ENCODE measurements around the gene ITGA11. TPM values are rescaled to one million over a fixed set of nuclear protein-coding genes. Genes with fewer than 3 reads are reported as not detected.

ITGA11 gene
- total and polyA plus RNA-seq, 2 donors from 2014 or later, result 3.4 to 11.1 TPM

- no peak overlapping the region for H3K4me3 ChIP-seq (ENCODE audit: low read length in 3 of 3)
- no peak overlapping the region for H3K27ac ChIP-seq (ENCODE audit: low read depth in 2 of 2, low read length in 2 of 2)
- TF ChIP-seq CTCF (IDR thresholded peaks at IDR 0.05; ENCODE audit: borderline replicate concordance, extremely low read depth, insufficient read depth), result peak; percentile 20
- FAIRE-seq, result no peak
- H3K9ac ChIP-seq (ENCODE audit: low read length in 3 of 3), result no peak overlapping the region
- peak in 2 of 5 donors; percentile 12 to 57 for DNase-seq
- intact Hi-C loops (cut with DNase I), result no loop called here
- H3K4me1 ChIP-seq (ENCODE audit: control insufficient read depth in 2 of 3, insufficient read depth in 2 of 3, low read depth in 1 of 3, low read length in 3 of 3), result no peaks in the 10 kb centered on the region
- no peaks in the 10 kb centered on the region for H3K27me3 ChIP-seq (ENCODE audit: control insufficient read depth, insufficient read depth, low read length)
- no peaks in the 10 kb centered on the region for H3K36me3 ChIP-seq (ENCODE audit: control insufficient read depth in 2 of 3, insufficient read depth in 3 of 3, low read length in 3 of 3)
- H3K9me3 ChIP-seq (ENCODE audit: control insufficient read depth in 2 of 3, insufficient read depth in 1 of 3, low read length in 3 of 3), result no peaks in the 10 kb centered on the region
These were observed 59.6 kb downstream of the ITGA11 start for GRCh38 chr15:68372291-68372811.

- DNase-seq (no peak), FAIRE-seq (no peak)
- no peak overlapping the region for H3K9ac ChIP-seq (ENCODE audit: low read length in 3 of 3)
- H3K36me3 ChIP-seq (ENCODE audit: control insufficient read depth in 2 of 3, insufficient read depth in 3 of 3, low read length in 3 of 3), result no peaks in the 10 kb centered on the region
- no peaks in the 10 kb centered on the region for H3K9me3 ChIP-seq (ENCODE audit: control insufficient read depth in 2 of 3, insufficient read depth in 1 of 3, low read length in 3 of 3)
- H3K4me3 ChIP-seq (ENCODE audit: low read length in 3 of 3), result no peak overlapping the region
- no peak overlapping the region for H3K27ac ChIP-seq (ENCODE audit: low read depth in 2 of 2, low read length in 2 of 2)
- no peaks in the 10 kb centered on the region for H3K27me3 ChIP-seq (ENCODE audit: control insufficient read depth, insufficient read depth, low read length)
- no peaks in the 10 kb centered on the region for H3K4me1 ChIP-seq (ENCODE audit: control insufficient read depth in 2 of 3, insufficient read depth in 2 of 3, low read depth in 1 of 3, low read length in 3 of 3)
- intact Hi-C loops (cut with DNase I), result no loop called here
- no peak for TF ChIP-seq CTCF (IDR thresholded peaks at IDR 0.05; ENCODE audit: borderline replicate concordance, extremely low read depth, insufficient read depth)
These were observed 60.1 kb downstream of the ITGA11 start for GRCh38 chr15:68371851-68372250.

- no peak for DNase-seq
- no peaks in the 10 kb centered on the region for H3K9me3 ChIP-seq (ENCODE audit: control insufficient read depth in 2 of 3, insufficient read depth in 1 of 3, low read length in 3 of 3)
- no peak for TF ChIP-seq CTCF (IDR thresholded peaks at IDR 0.05; ENCODE audit: borderline replicate concordance, extremely low read depth, insufficient read depth)
These were observed 60.8 kb downstream of the ITGA11 start for GRCh38 chr15:68371160-68371559.

GRCh38 chr15:68370768-68371151, 61.2 kb downstream of the ITGA11 start:
- H3K27ac ChIP-seq (ENCODE audit: low read depth in 2 of 2, low read length in 2 of 2), result no peak overlapping the region
- DNase-seq, result peak in 1 of 5 donors; percentile 42
- no peak for FAIRE-seq
- intact Hi-C loops (cut with DNase I), result no loop called here
- no peak overlapping the region for H3K4me3 ChIP-seq (ENCODE audit: low read length in 3 of 3)
- TF ChIP-seq CTCF (IDR thresholded peaks at IDR 0.05; ENCODE audit: borderline replicate concordance, extremely low read depth, insufficient read depth), result no peak
- no peak overlapping the region for H3K9ac ChIP-seq (ENCODE audit: low read length in 3 of 3)
- no peaks in the 10 kb centered on the region for H3K27me3 ChIP-seq (ENCODE audit: control insufficient read depth, insufficient read depth, low read length)
- no peaks in the 10 kb centered on the region for H3K9me3 ChIP-seq (ENCODE audit: control insufficient read depth in 2 of 3, insufficient read depth in 1 of 3, low read length in 3 of 3)
- H3K36me3 ChIP-seq (ENCODE audit: control insufficient read depth in 2 of 3, insufficient read depth in 3 of 3, low read length in 3 of 3), result no peaks in the 10 kb centered on the region
- H3K4me1 ChIP-seq (ENCODE audit: control insufficient read depth in 2 of 3, insufficient read depth in 2 of 3, low read depth in 1 of 3, low read length in 3 of 3), result no peaks in the 10 kb centered on the region

More at GRCh38 chr15:68371160-68371559, 60.8 kb downstream of the ITGA11 start:
- no peaks in the 10 kb centered on the region for H3K27me3 ChIP-seq (ENCODE audit: control insufficient read depth, insufficient read depth, low read length)
- H3K4me1 ChIP-seq (ENCODE audit: control insufficient read depth in 2 of 3, insufficient read depth in 2 of 3, low read depth in 1 of 3, low read length in 3 of 3), result no peaks in the 10 kb centered on the region
- no peak for FAIRE-seq
- no peaks in the 10 kb centered on the region for H3K36me3 ChIP-seq (ENCODE audit: control insufficient read depth in 2 of 3, insufficient read depth in 3 of 3, low read length in 3 of 3)
- no peak overlapping the region for H3K4me3 ChIP-seq (ENCODE audit: low read length in 3 of 3)
- H3K9ac ChIP-seq (ENCODE audit: low read length in 3 of 3), result no peak overlapping the region
- no peak overlapping the region for H3K27ac ChIP-seq (ENCODE audit: low read depth in 2 of 2, low read length in 2 of 2)
- intact Hi-C loops (cut with DNase I), result no loop called here

Data from kidney (tissue), 14 donors.